Measurements from ENCODE around the gene GIMAP2.
"Not testable (repeated sequence)": the region's sequence is repeated elsewhere in the genome, so short reads cannot be mapped to it uniquely, and the experiment has no call there.

Gene GIMAP2

DNA sequence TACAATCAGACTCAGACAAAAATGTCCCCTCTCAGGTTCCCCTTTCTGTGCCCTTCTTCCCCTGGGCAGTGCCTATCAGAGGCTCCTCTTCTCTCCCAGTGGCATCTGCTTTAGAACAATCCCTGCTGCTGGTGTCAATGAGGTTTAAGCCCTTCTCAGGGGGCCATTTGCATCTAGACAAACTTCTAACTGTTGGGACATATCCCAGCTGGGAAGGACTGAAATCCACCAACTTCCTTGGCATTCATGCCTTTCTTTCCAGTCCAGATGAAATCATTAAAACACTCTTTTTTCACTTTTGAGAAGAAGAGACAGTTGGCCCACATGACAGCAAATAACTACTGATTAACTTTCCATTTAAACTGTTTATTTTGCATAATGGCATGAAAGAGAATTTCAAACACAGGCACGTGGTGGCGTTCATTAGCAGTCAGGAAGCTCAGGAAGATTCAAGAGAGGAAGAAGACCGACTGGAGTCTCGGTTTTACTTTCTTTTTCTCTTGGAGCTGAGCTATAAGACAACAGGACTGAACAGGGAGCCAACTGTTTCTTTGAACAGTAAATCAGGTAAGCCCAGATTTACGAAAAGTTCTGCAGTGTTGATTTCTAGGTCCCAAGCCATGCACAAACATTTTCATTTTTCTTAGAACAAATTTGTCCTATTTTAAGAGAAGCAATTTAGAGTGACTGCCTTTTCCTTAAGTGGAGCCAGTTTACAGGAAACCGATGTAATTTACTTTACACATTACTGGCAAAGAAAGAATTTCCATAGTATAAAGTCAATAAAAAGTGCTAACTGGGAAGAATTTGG, at the start of gene GIMAP2:
TSS of gene GIMAP2 (plus strand) at position 488 of the 811 bp plus-strand sequence. CDS start 1,354 bp downstream, outside the sequence.
- in situ Hi-C loops (cut with MboI; ENCODE audit: low sequenced_read_pairs): no loop called here

DNA sequence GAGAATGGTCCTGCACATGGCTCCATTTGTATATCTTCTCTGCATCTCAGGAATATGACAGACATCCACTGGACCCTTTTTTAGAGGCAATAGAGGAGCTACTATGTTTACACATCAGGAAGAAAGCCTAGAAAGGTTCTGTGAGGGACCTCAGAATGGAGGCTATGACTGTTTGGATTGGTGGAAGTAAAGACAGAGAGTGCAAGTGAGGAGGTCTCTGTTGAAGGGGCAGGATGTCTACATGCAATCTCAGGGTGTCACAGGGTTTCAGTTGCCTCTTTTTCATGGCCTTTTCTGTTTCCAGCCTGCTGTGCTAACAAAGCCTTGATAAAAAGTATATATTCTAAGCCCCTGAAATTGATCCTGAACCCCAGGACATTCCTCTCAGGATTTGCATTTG, 43.7 kb upstream of the GIMAP2 start:
- in situ Hi-C loops (cut with MboI; ENCODE audit: low sequenced_read_pairs): no loop called here

DNA sequence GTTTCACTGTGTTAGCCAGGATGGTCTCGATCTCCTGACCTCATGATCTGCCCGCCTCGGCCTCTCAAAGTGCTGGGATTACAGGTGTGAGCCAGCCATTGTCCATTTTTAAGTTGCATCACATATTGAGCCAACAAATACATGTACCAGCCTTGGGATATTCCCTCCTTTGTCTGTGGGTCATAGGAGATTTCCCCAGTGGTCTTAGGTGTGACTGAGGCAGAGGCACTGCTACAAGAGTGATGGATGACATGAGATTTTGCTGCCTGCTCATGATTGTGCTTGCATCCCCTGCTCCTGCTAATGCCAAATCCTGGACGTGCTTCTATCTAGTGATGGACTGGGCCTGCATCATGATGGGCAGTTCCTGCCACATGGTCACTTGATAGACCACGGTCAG, 42.6 kb upstream of the GIMAP2 start:
- in situ Hi-C loops (cut with MboI; ENCODE audit: low sequenced_read_pairs): no loop called here

DNA sequence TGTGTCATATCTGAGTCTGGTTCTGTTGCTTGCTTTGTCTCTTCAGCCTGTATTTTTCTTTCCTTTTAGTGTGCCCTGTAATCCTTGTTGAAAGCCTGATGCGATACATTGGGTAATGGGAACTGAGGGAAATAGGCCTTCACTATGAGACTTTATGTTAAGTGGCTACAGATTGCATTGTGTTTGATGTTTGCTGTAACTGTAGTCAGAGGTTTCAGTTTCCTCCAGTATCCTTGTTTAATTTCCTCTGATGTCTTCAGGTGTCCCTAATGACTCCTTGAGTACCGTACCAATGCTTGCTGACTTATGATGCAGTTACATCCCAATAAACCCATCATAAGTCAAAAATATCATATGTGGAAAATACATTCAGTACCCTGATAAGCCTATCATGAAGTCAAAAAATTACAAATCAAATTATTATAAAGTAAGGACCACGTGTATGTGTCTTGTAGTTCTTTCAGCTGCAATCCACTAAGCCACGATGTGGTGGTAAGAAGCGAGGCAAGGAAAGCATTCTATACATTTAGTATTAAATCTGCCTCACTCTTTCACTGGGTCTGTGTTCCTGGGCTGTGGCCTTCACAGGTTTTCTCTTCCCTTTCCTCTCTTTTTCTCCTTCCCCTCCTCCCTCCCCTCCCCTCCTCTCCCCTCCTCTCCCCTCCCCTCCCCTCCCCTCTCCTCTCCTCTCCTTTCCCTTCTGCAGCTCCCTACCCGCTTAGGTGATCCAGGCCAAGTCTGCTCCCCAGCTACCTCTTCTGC, 40.1 kb upstream of the GIMAP2 start:
- in situ Hi-C loops (cut with MboI; ENCODE audit: low sequenced_read_pairs): no loop called here

DNA sequence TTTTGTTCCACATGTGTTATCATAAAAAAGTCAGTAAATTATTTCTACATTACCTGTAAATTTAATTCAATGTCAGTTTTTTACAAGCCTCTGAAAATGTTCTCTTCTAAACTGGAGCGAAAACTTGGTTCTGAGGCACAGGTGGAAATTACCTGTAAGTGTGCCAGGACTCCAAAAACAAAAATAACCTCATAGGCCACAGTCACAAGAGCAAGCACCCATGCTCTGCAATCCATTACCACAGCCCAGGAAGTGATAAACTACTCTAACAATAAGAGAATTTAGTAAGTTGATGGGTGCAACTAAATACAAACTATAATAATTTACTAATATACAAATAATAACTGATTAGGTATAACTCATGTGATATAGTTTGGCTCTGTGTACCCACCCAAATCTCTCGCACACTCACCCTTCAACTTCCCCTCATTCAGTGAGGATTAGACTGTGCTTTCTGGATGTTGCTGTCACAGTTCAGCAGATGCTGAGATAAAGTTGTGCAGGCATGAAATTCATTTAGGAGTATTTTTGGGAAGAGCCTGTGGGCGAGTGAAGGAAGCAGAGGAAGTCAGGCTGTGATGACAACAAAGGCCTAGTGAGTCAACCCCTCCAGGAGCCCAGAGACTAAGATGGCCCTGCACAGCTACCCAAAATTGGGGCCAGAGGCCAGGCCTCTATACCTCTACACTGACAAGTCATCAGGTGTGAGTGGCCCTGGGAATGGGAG, 37.0 kb upstream of the GIMAP2 start:
- in situ Hi-C loops (cut with MboI; ENCODE audit: low sequenced_read_pairs): no loop called here

DNA sequence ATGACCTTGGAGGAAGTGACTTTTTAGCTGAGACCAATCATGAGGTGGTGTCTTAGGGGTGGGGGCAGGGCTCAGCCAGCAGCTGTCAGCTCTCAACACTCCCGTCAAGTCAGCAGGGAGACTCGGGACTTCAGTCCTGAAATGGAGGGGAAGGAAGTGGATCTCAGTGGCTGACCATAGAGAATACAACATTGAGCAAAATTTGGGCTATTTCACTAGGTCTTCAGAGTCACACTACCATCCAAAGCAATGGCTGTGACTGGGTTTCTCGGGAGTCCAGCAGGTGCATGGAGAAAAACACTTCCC, 36.5 kb upstream of the GIMAP2 start:
- in situ Hi-C loops (cut with MboI; ENCODE audit: low sequenced_read_pairs): no loop called here

DNA sequence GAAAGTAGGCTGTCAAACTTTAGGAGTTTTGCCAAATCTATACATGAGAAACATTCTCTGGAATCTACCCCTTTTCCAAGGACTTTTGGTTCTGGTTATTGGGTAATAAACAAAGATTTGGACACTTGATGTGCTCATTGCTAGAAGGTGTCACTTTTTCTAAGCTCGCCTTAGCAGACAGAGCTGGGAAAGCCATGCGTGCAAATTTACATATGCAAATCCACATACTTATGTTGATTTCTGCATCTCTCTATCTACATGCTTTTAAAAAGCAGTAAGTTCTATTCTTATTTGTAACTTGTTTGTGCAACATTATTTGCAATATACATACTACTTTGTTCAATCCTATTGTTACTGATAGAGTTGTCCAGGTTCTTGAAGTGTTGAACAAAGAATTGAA, 30.8 kb upstream of the GIMAP2 start:
- in situ Hi-C loops (cut with MboI; ENCODE audit: low sequenced_read_pairs): no loop called here

DNA sequence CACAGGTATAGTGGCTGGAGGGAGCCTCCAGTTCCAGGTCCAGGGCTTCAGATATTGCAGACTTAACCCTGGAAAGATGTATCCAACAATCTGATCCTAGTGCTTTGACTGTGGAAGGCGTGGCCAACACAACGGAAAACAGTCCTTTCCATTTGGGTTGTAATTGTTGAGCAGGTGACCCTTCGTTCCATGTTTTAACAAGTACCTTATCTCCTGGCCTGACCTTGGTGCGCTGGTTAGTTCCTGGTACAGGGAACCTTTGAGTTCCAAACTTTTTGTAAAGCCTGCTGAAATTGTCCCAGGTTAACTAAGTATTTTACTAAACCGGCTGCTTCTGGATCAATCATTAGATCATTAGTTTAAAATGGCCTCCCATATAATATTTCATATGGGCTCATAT, 29.5 kb upstream of the GIMAP2 start:
- in situ Hi-C loops (cut with MboI; ENCODE audit: low sequenced_read_pairs): no loop called here

DNA sequence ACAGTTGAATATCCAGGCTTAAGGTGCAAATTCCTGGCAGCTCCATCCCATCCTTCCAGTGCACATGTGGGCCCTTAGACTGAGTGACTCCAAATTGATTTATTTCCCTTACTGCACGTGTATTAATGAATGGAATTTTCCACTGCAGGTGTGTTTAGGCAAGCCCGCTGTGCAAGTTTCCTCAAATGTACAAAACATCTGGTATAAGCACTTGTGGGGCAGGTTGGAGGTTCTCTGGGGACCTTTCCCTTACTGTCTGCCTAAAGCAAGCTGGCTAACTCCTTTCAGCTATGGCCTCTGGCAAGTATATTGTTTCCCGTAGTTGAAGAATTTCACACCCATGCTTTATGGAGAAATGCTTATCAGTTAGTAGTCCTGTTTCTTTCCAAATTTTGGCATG, 28.0 kb upstream of the GIMAP2 start:
- in situ Hi-C loops (cut with MboI; ENCODE audit: low sequenced_read_pairs): no loop called here

DNA sequence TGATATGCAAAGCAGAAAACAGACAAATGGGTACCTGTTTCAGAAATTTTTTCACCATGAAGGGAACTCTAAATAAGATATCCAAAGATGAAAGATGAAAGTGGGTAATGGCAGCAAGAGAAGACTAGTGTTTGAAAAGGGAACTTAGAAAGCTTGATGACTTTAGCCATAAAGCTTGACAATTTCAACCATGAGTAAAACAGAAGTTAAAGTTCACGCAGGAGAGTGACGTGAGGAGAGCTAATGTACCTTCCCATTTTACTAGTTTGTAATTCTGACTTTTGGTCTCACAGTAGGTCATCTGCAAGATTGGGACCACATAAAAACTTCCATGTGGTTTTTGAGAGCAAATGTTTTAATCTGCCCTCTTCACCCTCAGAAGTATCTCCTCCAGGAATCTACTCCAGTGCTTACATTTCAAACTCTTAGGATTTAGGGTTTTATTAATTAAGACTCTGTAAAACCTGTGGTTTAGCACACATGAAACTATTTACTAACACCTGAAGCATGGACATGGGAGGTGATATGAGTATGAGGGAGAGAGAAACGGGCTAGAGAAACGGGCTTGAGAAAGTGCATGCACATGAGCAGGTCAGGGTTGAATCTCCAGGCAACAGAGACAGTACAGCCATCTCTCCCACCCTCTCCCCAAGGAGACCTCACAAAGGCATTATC, 24.4 kb upstream of the GIMAP2 start:
- in situ Hi-C loops (cut with MboI; ENCODE audit: low sequenced_read_pairs): no loop called here

DNA sequence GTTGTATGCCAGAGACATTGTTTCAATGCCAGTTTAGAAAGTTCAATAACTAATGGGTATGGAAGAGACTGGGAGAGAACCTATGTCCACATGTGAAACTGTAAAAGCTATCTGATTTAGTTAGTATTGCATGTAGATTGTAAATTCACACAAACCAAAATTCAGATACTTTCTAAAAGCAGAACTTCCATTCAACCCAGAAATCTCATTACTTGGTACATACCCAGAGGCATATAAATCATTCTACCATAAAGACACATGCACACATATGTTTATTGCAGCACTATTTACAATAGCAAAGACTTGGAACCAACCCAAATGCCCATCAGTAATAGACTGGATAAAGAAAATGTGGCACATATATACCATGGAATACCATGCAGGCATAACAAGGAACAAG, 22.7 kb upstream of the GIMAP2 start:
- in situ Hi-C loops (cut with MboI; ENCODE audit: low sequenced_read_pairs): not testable (repeated sequence)

DNA sequence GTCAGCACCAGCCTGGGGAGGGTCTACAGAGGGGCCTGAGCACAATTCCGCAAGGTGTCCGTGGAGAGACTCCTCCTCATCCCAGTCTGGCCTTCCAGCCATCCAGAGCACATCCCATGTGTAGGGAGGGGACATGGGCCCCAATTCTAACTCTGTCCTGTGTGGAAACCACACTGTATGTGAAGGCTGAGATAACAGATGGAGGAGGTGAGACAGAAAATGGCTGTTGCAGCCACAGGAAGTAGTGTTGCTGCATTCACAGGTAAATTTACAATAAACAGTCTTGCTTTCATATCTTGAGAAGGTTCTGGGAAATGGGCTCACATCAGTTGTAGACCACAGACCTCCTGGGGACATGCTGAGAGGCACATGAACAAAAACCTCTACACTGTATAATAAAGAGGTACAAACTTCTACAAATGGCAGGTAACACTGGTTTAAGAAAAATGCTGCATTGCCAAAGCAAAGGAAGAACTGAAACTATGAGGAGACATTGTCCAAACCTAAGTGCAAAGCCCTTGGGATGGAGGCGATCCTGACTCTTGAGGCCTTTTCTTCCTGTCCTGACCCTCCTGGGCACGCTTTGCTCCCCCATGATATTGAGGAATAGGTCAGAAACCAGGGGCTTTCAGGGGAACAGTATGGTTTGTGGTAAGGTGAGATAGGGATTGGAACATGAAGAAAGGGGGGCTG, 21.6 kb upstream of the GIMAP2 start:
- in situ Hi-C loops (cut with MboI; ENCODE audit: low sequenced_read_pairs): no loop called here

DNA sequence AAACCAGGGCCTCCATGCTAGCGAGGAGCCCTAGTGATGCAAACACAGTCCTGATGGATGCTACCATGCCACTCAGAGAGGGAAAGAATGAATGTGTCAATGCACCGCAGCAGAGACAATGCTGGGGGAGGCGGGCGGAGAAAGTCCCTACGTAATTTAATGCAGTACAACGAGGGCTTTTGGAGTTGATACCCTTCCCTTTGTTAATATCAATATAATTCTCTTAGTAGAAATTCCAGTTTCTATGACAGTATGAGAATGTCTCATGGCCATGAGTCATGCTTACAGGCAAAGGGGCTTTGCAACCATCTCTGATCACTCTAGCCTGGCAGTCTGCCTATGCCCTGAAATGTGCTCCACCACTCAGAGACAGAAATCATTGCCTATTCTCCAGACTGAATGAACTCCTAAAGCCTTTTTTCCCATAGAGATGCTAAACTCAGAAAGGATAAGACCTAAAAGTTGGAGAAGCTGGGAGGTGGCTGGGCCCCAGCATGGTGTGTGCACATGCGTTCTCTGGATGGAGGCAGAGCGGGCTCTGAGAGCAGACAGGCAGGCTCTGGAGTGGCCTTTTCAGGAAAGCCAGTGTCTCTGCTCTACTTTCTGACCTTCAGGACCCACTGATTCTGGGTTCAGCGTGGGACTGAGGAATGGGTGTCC, 20.3 kb upstream of the GIMAP2 start:
- in situ Hi-C loops (cut with MboI; ENCODE audit: low sequenced_read_pairs): no loop called here

DNA sequence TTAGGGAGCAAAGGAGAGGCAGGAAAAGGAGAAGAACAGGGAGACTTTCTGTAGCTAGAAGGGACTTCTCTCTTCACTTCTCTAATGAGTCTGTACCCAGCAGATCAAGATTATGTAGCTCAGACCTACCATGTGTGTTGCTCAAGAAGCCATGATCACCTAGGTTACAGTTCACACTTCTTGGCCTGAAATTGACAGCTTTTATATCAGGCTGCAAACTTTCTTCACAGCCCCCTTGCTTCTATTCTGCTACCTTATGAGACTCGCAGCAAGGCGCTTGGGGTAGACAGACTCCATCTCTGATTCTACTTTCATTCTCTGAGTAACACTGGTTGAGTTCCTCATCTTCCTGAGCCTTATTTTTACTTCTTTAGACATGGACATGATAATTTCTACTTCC, 19.6 kb upstream of the GIMAP2 start:
- in situ Hi-C loops (cut with MboI; ENCODE audit: low sequenced_read_pairs): no loop called here

DNA sequence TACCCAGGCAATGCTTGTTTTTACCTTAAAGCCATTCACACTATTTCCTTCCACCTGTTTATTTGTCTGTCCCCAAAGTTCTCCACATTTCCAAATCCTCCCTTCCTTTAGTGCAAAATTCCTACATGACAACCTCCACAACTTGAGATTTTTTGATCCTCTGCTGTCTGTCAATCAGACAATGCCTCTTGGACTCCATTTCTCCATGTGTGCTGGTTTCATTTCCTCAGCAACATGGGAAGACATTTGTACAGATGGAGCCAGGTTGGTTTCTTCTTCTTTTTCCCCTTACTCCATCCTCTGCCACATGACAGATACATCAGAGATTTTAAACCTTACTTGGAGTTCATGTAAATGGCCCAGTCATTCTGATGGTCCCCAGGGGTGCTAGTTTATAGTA, 19.1 kb upstream of the GIMAP2 start:
- in situ Hi-C loops (cut with MboI; ENCODE audit: low sequenced_read_pairs): no loop called here

DNA sequence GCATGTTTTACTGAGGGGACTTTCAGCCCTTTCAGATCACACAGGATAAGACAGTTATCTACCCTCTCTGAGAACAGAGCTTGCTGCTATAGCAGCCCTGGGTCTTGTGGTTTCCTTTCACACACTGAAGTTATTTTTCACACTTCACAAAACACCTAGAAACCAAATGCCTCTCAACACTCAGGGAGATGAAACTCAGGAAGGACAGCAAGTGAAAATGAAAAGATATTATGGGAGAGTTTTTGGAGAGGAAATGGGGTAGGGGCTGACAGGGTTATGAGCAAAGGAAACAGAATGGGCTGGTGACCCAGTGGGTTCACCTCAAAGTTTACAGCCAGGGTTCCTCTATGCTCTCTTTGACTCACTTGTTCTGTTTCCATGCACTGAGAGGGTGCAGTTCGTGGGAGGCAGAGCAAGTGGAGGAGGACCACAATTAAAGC, 17.0 kb upstream of the GIMAP2 start:
- in situ Hi-C loops (cut with MboI; ENCODE audit: low sequenced_read_pairs): no loop called here

DNA sequence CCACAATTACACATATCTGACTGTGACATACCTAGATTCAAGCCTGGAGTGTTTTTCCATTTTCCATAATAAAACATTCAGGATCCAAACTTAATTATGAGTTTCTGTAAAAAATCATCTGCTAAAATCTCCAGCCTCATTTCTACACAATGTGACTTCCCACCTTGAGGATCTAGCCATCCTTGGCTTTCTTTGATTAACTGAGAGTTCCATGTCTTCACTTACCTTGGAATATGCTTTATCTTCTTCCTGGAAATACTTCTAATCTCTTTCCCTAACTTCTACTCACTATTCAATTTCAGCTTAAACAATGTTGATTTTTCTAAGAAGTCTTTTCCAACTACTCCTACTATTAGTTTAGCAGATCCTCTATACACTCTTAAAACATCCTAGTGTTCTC, 16.5 kb upstream of the GIMAP2 start:
- in situ Hi-C loops (cut with MboI; ENCODE audit: low sequenced_read_pairs): no loop called here

DNA sequence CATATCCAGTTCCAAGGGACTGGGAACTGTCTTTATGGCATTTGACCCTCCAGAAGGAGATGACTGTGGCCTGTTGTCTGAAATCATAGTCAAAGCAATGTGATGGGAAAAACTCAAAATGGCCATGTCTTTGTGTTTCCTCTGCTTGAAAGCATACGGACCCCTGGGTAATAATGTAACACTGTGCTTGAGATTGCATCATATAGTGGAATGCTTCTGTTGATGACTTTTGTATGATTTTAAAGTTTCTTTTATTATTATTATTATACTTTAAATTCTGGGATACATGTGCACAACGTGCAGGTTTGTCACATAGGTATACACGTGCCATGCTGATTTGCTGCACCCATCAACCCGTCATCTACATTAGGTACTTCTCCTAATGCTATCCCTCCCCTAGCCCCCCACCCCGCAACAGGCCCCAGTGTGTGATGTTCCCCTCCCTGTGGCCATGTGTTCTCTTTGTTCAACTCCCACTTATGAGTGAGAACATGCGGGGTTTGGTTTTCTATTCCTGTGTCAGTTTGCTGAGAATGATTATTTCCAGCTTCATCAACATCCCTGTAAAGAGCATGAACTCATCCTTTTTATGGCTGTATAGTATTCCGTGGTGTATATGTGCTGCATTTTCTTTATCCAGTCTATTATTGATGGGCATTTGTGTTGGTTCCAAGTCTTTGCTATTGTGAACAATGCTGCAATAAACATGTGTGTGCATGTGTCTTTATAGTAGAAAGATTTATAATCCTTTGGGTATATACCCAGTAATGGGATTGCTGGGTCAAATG, 13.5 kb upstream of the GIMAP2 start:
- in situ Hi-C loops (cut with MboI; ENCODE audit: low sequenced_read_pairs): not testable (repeated sequence)

DNA sequence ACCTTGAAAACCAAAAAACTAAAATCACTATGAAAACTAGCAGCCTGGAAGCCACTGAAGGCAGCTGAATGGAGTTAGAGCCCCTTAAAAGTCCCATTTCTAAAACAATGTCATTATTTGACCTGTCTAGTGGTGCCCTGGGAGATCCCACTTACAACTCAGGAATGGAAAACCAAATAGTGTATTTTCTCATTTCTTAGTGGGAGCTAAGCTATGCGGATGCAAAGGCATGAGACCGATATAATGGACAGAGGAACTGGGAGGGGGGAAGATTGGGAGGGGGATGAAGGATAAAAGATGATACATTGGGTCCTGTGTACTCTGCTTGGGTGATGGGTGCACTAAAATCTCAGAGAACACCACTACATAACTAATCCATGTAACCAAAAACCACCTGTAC, 9.8 kb upstream of the GIMAP2 start:
- in situ Hi-C loops (cut with MboI; ENCODE audit: low sequenced_read_pairs): no loop called here

Measured in HL-60/S4 treated with retinoic acid at 250 ng/mL for 4 days and 3 days (cell line).